Stimulated activated CD4-positive, alpha-beta T cell treated with anti-CD3 and anti-CD28 coated beads, Interleukin-1b, Interleukin-23, amount 100 ng/mL, for 24 hours (primary cell): ENCODE data around the gene KMT2E.
"Not testable (repeated sequence)": the region's sequence is repeated elsewhere in the genome, so short reads cannot be mapped to it uniquely, and the experiment has no call there.

Experiments used
- DNase-seq, 4 experiments: peaks; one replicate each; pipeline ENCODE4 v3.0.0-alpha.2; 2020; ENCODE audit warnings: low read depth in 4 of 4, low spot score in 1 of 4

The KMT2E gene

DNA sequence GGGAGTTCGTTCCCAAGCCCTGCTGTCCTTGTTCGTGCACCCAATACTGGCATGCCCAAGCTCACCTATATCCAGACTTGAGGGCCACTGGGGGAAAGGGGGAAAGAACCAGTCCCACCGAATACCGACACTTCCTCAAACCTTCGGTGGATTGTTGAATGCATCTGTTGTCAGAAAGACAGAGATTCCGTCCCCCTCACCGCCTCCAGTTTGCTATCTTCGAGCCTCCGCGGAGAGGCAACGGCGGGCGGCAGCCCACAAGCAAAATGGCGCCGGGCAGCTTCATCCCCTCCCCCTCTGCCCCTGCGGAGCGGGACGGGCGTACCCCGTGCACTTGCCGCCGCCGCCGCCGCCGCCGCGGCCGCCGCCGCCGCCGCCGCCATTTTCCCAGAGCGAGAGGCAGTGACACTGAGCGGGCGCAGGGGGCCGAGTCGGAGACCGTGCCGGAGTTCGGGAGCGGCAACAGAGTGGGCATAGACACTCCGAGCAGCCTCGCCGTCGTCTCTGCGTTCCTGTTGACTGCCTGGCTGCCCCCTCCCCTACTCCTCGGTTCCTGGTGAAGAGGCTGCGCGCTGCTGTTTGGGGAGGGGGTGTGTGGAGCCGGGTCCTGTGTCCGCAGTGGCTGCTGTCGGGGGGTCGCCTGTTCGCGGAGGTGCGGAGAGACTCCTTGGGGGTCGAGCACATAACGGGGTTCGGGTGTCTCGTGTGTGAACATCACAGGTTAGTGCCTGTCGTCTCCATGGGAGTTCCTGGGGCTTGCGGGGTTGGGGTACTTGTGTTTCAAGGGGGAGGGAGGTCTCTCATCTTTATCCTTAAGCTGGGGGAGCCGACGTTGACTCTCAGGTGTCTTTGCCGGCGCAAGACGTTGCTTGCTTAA is at the start of gene KMT2E:
KMT2E (plus strand) TSS at position 390 of the 877 bp plus-strand sequence. CDS start 26,748 bp downstream, outside the sequence.
- DNase-seq: peak; percentile 77 to 88 (median 83)

DNA sequence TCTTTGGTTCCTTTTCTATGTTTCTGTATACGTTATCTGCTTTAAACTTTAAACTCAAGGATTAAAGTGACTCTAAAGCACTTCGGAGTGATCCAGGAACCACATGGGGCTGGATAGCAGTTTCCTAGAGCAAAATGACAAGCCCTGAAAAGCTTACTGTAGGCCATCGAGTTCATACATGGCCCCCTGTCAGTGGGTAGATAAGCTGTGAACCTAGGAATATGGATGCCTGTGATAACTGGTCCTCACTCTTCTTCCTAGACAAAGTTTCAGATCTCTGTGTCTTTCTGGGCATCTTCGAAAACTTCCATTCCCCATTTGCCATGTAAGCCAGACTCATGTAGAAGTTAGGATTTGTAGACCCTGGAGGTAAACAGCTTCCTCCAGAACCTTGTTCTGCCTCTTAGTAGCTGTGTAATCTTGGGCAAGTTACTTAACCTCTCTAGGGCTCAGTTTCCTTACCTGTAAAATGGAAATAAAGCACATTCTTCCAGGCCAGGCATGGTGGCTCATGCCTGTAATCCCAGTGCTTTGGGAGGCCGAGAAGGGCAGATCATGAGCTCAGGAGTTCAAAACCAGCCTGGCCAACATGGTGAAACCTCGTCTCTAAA is 49.3 kb upstream of the KMT2E start:
- DNase-seq: no peak

DNA sequence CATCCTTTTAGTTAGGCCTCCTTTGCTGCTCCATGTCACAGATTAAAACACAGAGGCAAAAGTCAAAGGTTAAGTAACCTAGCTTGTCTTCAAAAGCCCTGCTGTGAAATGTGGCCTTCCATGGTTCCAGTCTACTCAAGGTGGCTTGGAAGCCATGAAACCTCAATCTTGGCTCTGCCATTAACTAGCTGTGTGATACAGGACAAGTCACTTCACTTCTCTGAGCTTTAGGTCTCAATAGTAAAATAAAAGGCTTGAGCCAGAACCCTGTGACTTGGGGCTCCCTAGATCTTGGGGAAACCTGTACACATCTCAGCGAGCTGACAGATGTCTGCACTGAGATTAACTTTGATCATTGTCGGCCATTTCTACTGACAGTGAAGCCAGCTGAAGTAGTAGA is 48.0 kb upstream of the KMT2E start:
- DNase-seq: no peak

GRCh38 chr7:104967088-104967487 is 46.9 kb upstream of the KMT2E start:
- DNase-seq: no peak

DNA sequence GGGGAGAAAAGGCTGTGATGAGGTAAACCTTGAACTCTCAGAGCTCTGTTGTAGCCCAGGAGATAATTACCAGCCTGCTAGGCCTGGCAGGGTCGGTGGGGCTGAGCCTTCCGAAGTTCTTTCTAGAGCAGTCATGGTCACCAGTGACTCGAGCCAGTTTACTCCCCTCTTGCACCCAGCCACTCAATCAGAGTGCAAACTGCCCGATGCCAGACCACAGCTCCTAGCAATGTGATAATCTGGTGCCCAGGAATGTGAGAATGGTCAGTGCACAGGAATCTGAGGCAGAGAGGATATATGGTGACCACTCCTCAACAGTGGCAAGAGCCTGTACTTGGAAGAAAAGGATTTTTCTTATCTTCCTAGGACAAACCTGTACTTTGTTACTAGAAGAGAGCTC is 46.4 kb upstream of the KMT2E start:
- DNase-seq: no peak

GRCh38 chr7:104968648-104969047 is 45.4 kb upstream of the KMT2E start:
- DNase-seq: no peak

GRCh38 chr7:104969183-104969582 is 44.8 kb upstream of the KMT2E start:
- DNase-seq: no peak

DNA sequence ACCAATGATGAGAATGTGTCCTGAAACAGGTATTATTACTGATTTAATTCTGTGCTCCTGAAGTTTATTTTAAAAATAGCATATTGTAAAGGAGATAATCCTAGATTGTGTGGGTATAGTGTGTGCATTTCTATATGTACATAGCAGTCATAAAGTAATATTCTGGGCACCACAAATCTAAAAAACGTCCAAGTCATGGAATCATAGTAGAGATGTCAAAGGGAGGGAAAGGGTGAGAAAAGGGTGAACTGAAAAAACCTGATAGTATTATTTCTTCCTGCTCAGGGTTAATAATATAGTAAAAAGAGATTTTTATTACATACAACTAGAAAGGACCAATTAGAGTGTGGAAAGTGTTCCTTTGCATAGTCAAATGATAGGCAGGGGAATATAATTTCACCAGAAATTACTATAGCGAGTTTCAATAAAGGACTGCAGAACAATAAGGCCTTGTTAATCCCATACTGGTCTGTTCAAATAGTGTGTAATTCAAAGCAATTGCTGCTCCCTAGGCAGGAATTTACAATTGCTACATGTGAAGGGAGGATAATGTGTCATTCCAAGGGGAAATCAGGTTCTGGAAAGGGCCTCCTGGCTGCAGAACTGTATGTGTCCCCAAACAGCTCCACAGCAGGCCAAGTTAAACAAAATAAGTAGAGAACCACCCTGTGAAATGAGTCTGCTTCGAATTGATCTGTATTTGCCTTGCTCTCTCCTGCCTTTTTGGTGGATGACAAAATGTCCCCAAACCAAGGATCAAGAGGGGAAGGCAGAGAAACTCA is 42.5 kb upstream of the KMT2E start:
- no peak for DNase-seq

DNA sequence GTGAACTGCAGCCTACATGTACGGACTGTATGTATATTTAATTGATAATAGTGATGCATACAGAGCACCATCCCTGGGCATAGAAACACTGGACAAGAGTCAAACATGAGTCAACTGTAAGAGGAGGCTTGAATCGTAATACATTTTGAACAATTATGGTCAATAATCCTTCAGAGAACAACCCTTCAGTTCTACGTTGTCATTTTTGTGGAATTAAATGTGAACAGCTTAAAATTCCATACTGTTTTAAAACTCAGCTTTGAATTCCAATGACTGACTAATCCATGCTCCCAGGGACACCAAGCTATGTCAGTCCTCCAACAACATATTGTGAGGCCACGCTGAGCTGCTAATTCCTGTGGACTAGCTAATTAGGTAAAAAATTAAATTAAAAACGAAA is 41.5 kb upstream of the KMT2E start:
- DNase-seq: no peak

DNA sequence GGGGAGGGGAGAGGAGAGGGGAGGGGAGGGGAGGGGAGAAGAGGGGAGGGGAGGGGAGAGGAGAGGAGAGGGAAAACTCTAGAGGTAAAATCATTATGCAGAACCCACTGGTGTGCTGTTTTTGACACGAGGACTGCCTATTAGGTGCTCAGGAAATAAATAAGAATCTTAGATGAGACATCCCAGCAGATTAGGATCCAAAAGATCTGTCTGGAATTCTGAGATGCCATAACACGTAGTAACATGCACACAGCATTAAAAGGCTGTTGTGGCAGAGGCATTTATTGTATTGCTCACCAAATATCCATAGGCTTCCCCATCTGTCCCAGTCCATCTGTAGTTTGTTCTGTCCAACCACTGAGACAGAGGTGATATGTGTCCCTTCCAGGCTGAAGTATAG is 40.8 kb upstream of the KMT2E start:
- no peak for DNase-seq

DNA sequence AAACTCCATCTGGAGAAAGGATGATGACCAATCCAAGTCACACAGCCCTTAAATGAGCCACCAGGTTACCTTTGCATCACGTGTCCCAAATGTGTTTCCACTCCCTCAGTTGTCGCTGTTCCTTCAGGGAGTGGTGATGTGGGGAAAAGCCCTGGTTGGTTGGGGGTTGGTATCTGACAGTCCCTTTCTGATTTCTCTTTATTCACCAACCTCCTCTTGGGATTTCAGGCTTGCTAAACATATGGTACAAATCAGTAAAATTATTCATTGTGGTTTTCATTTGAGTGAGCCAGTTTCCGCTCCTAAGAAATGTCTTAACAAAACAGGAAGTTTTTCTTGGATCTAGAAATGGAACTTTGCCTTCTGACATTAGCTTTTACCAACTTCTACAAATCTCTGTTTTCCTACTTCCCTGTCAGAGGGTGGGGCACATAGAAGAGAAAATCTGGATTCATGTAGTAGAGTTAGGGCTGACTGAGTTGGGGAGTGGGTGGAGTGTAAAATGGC is 40.0 kb upstream of the KMT2E start:
- DNase-seq: no peak

GRCh38 chr7:104975553-104975952 is 38.5 kb upstream of the KMT2E start:
- DNase-seq: not testable (repeated sequence)

DNA sequence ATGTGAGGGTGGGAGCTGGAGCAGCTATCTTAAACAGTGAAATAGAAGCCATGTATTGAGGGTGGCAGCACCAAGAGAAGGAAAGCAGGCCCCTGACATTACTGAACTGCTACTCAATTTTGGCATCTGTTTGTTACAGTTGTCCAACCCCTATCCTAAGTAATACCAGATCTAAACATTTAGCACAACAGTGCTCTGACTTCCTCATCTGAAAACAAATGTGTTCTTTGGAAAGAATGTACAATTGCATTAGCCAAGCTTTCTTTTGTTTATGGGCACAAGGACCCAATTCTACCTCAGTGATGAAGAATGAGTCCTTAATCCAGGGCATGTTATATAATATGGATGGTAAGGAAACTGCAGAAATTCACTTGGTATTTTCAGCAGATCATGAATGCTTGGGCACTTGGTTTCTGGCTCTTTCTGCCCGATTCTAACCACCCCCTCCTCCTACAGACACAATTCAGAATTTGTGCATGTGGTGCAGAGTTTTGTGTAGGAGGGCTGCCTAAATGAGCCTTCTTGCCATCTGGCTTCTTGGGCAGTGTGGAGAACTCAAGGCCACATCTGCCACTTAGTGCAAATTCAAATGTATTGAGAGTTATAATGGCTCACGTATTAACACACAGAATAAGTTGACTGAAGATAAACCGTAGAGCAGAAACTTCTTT is 36.9 kb upstream of the KMT2E start:
- no peak for DNase-seq

- no peak for DNase-seq
Observed at GRCh38 chr7:104978460-104978859, 35.5 kb upstream of the KMT2E start.

- DNase-seq: no peak
Observed at GRCh38 chr7:104979167-104979841, 34.7 kb upstream of the KMT2E start.

- DNase-seq: no peak
Observed at GRCh38 chr7:104980440-104980839, 33.6 kb upstream of the KMT2E start.

DNA sequence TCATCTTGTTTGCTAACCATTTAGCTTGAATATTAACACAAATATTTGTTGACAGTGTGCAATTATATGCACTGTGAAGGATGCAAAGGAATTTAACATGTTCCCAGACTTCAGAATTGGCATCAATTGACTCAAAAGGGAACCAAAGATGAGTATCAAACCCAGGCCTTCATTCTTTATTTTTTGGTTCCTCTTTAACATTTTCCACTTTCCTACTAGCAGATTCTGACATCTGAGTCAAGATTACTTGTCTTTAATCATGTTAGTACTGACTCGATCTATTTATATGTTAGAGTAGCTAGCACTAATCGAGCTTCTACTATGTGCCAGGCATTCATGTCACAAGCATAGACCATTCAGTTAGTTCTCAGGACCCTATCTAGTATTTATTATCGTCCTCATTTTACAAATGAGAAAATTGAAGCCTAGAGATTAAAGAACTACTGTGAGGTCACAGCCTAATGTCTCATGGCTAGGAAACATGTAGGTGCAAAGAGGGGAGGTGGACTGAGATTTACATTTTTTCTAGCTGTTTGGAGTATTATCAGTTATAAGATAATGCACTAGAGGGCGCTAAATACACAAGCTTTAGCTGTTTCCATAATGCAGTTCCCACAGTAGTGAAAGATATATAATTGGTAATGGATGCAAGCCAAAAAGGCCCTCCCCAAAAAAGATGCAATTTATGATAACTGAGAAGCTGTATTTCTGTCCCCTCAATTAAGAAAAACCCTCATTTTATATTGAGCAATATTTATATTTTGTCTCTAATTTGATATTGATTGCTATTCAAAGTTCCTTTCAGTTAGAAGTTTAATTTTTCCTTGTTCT is 32.9 kb upstream of the KMT2E start:
- DNase-seq: no peak

DNA sequence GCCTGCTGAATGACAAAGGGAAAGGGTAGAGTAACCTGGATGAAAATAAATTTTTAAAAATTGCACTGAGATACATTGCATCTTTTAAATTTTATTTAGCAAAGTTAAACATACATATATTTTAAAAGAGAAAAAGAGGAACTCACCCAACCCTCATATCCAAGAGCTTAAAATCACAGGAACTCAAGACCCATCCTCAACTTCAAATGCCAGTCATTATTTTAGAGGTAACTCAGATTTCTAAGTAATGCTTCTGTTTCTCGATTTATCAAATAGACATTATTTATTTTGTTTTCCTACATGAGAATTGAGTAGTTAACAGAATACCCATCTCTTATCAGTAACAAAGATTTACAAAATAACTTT is 32.4 kb upstream of the KMT2E start:
- DNase-seq: no peak

- DNase-seq: no peak
Observed at GRCh38 chr7:104982308-104983075, 31.5 kb upstream of the KMT2E start.
